Keratinocyte (primary cell): Measurements from ENCODE around the gene HOXA7.

Experiments used
- CTCF ChIP-seq, 3 experiments: IDR thresholded peaks in 1 of 3; conservative IDR thresholded peaks in 1 of 3; optimal IDR thresholded peaks in 1 of 3; 2 replicates in 2 of 3; 3 replicates in 1 of 3; pipeline versions ENCODE3 to v1.5.1; 2011; ENCODE audit warnings: low read length in 3 of 3, mild to moderate bottlenecking in 3 of 3, moderate library complexity in 2 of 3, control low read depth in 1 of 3, inconsistent platforms in 1 of 3; ENCODE audit not compliant: insufficient read depth in 2 of 3; ENCODE audit errors: extremely low read depth in 1 of 3
- EZH2 ChIP-seq: IDR thresholded peaks from one replicate; pipeline ENCODE4 v1.6.1; 2012; ENCODE audit warnings: inconsistent platforms, mild to moderate bottlenecking, low read length, moderate library complexity

- TF ChIP-seq CTCF (optimal IDR thresholded peaks at IDR 0.05 in 1 of 3, IDR thresholded peaks at IDR 0.05 in 1 of 3, conservative IDR thresholded peaks at IDR 0.05 in 1 of 3; ENCODE audit: extremely low read depth in 1 of 3, insufficient read depth in 2 of 3, low read length in 3 of 3) (no peak), EZH2 (no peak)
These were observed 30.4 kb upstream of the HOXA7 start for GRCh38 chr7:27186668-27187474.
